Measurements from ENCODE around the gene C9orf78.

The C9orf78 gene

DNA sequence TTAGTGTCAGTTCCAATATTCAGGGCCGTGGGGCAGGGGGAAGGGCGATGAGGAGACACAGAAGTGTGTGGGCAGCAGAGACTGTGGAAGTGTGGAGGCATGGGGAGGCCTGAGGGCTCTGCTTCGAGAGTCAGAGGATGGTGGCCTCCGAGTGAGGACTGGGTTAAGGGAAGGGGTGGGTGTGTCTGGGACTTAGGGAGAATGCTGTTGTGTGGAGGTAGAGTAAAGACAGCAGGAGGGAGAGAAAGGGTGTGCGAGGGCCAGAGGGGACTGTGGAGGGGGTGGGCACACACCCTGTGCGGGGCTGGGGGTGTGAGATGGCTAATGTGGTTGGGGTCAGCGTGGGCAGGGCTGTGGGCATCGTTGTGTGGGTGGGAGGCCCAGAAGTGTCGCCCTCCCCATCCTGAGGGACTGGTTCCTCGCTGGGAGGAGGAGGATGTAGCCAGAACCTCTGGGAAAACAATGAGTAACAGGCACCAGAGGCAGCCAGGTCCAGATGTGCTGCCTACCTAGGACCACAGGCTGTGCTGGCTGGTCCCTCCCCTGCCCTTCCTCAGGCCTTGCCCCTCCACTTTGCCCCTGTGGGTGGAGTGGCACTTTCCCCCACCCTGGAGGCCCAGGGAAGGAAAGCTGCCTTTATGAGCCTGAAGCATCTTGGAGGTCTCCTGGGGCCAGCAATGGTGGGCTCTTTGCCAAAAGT lies 4.4 kb upstream of the C9orf78 start:
- DNase-seq (ENCODE audit: low read depth), result no peak

DNA sequence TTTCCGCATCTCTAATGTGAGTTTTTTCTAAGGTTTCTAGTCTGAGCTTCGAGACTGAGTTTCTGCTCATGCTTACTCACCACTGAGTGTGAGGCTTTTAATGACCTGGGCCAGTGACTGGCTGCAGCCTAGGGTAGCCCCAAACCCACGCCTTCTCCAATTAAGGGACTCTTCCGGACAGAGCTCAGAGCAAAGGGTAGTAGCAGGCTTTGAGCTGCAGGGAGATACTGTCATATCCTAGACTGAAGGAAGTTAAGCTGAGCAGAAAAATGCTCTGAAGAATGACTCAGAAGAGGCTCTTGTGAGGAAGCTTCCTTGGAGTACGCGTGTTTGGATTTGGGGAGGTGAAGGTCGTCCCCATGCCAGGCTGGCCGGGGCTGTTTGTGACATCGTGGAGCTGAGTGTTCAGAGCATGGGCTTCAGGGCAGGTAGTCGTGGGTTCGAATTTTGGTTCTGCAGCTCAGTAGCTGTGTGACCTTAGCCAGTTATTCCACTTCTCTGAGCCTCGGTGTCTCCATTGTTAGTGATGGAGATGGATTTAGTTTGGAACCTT lies 3.7 kb upstream of the C9orf78 start:
- peak; percentile 91 for DNase-seq (ENCODE audit: low read depth)

DNA sequence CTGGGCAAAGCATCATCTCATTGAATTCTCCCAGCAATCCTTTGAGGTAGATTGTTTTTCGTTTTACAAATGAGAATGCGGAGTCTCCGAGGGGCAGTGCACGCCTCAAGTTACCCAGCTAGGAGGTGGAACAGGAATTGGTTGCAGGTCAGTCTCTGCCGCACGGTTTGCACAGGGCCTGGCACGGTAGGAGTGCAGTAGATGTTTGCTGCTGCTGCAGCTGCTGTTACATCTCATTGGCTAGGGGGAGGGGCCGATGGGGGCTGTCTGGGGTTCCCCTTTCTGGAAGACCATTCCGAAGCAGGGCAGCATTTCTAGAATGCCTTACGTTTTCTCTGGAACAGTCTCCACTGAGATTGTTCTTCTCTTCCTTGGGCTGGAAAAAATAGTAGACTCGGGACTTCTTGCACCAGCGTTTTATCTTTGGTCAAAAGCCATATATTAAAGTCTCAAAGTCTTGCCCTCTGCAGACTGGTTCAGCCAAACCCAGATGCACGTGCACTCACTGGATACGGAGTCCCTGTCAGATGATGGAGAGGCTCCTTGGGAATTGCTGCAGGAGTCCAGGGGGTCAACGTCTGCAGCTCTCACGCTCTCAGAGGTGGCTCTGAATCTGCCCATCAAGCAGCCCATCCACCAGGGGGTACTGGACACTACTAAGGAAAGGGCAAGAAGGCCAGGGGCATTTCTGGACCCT lies 1.4 kb upstream of the C9orf78 start:
- DNase-seq (ENCODE audit: low read depth), result no peak

DNA sequence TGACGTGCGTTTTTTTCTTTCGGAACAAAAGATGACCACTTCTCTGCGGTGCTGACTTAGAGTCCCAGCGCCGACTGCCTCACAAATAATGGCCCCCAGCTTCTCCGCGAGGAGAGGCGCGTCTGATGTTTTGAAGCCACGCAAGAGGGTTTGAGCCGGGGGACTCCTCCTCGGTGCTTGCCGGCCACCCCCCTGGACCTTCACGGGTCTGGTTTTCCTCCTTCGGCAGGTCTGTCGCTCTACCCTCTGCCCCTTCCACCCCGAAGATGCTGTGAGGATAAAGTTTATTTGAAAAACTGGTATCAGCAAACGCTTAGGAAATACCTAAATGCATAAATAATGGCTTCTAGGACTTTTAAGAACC lies 767 bp upstream of the C9orf78 start:
- no peak for DNase-seq (ENCODE audit: low read depth)

DNA sequence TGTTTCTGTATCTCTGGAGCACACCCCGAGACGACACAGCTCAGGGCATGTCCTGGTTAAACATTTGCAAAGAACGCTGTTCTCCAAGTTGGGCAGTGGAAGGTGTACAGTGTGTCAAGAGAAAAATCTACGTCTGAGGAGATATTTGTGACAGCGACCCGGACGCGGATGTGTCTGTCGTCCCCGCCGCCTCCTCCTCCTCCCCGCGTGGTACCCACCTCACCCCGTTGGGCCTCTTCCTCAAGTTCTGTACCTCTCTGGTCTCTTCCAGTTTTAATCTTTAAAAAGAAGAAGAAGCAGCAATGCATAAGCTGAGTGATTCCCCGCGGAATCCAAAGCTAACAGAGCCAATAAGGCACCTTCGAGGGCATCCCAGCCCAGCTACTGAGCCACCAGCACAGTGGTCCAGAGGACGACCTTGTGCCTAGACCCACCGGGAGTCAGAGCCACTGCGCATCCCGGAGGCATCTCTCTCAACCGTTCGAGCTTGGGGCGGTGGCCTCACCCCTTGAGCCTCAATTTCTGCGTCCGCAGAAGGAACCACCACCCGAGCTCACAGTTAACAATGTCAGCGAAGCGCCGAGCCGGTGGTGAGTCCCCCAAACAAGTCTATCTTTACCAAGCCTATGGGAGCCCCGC lies 467 bp downstream of the C9orf78 start:
- no peak for DNase-seq (ENCODE audit: low read depth)

DNA sequence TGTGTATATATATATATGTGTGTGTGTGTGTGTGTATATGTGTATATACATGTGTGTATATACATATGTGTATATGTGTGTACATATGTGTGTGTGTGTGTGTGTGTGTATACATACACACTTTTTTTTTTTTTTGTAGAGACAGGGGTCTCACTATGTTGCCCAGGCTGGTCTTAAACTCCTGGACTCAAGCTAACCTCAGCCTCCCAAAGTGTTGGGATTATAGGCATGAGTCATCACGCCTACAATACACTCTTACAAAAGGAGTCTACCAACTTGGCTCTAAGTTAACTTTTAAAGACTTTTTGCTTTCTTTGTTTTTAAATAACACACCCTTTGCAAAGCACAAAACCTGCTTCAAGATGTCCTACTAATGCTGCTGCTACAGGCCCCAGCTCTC lies 2.1 kb downstream of the C9orf78 start:
- no peak for DNase-seq (ENCODE audit: low read depth)

DNA sequence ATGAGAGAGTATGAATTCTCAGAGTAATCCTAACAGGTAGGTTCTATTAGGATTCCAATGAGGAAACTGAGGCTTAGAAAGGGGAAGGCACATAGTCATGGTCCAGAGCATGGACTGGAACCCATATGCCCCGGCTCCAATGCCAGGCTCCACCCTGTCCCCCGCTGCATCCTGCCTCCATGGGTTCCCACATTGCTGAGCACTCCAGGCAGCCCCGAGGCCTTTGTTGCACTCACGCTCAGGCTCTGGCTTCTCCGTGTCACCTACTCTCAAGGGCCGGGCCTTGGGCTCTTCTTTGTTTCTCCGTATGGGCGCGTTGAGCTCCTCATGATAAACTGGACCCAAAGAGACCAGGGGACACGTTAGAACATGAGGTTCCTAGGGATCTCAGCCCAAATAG lies 6.1 kb downstream of the C9orf78 start:
- DNase-seq (ENCODE audit: low read depth), result no peak

DNA sequence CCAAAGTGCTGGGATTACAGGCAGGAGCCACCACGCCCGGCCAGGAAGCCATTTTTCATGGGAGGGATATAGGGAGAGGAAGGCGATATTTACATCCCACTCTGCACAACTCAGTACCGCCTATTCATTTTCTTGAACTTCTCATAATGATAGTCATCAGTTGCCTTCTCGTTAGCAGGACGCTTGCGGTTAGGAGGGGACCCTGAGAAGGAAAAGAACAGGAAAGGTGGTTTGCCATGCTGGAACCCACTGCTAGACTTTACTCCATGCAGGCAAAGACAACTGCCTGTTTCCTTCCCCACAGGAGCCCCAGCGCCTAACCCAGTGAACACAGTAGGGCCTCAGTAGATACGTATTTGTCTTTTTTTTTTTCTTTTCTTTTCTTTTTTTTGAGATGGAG lies 7.0 kb downstream of the C9orf78 start:
- DNase-seq (ENCODE audit: low read depth), result no peak

DNA sequence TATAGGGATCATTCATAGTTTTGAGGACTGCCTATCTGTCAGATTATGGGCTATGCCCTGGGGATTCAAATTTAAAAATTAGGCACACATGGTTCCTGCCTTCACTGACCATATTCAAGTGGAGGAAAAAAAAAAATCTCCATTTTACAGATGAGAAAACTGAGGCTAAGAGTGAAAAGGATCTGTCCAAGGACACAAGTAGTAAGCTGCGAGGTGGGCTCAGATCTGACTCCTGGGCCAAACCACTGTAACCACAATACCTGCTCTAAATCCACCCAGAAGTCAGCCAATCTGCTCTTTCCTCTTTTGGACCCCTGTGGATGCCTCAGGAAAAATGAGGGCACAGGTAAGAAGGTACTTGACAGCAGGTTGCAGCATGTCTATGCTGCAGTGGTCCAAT lies 8.3 kb downstream of the C9orf78 start:
- no peak for DNase-seq (ENCODE audit: low read depth)

DNA sequence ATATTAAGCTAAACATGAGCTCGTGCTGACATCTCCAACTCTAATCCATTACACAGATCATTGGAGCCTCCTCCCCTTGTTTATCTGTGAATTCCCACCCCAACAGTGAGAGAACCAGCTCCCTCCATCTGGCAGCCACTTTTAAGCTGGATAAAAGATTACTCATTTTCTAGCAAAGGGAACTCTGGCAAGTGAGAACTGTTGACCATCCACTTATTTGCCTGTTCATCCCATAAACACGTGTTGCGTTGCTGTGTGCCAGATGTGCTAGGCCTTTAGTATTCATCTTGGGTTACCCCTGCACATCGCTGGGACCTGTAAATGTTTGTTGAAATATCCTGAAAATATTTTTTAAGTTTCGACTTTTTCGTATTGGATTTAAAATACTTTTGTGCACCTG lies 8.7 kb downstream of the C9orf78 start:
- DNase-seq (ENCODE audit: low read depth), result no peak

DNA sequence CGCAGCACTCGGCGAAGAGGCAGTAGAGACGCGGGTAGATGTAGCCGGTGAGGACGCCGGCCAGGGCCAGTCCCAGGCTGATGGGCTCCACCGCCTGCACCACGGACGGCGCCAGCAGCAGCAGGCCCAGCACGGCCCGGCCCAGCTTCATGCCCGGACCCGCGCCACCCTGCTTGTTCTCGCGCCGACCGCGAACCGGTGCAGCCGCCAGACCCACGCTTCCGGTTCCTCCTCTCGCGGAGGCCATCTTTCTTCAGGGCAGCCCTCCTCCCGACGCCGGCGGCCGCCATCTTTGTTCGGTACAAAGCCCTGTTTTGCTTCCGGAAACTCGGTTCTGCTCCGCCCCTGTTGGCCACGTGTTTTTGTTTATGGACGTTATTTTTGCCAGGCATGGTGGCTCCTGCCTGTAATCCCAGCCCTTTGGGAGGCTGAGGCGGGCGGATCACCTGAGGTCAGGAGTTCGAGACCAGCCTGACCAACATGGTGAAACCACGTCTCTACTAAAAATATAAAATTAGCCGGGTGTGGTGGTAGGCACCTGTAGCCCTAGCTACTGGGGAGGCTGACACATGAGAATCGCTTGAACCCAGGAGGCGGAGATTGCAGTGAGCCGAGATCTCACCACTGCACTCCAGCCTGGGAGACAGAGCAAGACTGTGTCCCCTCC lies 11.0 kb downstream of the C9orf78 start, which contains the start of gene TOR1A:
Gene TOR1A, minus strand, starts transcription at position 202 of the 667 bp plus-strand sequence. Its CDS starts 51 bp downstream, at position 151.
- DNase-seq (ENCODE audit: low read depth), result peak; percentile 70

DNA sequence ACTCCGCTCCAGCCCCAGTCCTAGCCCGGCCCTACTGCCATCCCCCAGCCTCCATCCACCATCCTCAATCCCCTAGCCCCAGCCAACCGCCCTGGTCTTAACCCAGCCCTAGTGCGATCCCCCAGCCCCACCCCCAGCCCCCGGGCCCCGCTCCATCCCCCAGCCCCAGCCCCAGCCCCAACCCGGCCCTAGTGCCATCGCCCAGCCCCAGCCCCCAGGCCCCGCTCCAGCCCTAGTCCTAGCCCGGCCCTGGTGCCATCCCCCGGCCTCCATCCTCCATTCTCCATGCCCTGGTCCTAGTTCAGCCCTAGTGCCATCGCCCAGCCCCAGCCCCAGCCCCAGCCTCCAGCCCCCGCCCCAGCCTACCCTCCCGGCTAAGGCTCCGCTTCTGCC lies 11.5 kb downstream of the C9orf78 start:
- DNase-seq (ENCODE audit: low read depth), result no peak

DNA sequence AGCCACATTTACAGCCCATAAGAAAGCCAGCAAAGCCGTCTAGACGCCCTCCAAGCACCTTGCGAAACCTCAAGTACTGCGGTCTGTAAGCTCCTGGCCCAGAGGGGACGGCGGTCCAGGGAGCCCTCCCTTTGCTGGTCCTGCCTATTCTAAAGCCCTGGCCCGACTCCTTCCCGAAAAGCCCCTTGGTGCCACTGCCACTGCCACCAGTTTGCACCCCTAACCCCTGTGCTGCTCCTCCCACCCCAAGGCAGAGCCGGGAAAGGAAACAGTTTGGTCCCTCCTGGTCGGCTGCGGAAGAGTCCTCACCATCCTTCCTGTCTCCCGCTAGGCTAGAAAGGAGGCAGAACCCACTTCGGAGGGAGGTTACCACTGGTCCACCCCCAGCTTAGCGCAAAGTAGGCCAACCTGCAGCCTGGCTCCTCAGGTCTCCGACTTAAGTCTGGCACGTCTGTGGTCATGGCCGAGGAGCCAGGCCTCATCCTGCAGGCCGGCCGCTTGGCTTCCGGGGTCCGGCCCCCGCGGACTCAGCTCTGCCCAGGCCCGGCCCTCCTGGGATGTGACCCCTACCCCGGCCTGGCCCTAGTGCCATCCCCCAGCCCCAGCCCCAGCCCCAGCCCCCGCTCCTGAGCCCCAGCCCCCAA lies 12.1 kb downstream of the C9orf78 start:
- DNase-seq (ENCODE audit: low read depth), result no peak

DNA sequence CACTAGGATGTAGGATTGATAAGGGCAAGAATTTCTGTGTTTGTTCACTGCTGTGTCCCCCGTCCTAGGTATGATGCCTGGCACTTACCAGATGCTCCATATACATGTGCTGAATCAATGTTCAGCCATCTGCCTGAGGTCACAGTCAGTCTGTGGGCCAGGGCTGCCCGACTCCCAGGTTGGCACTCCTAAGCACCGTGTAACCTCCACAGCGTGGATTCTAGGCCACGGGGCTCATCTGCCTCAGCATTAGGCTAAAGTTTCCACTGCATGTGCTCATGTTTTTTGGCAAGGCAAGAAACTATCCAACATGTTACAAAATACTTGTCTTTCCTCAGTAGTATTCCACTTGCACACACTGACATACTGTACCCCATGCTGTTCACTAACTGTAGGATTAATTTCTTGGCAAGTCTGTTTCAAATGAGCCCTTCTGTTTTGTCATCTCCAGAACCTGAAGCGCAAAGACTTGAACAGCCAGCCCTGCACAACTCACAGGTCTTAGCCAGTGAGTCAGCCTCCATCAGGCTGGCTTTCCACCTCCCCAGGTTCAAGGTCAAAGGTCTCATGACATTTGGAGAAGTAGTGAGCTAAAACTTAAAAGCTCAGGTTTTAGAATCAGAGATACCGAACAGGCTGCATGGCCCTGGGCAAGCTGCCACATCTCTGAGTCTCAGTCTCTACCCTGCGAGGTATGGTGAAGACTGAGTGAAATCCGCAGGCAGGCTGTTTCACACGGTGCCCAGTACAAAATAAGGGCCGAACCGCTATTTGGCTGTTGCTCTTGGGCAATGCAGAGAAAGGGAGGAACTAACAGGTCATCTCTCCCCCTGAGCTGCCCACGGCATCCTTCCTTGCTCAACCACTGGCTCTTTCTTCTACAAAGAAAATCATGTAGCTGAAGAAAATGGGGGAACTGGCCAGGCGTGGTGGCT lies 18.3 kb downstream of the C9orf78 start:
- no peak for DNase-seq (ENCODE audit: low read depth)

DNA sequence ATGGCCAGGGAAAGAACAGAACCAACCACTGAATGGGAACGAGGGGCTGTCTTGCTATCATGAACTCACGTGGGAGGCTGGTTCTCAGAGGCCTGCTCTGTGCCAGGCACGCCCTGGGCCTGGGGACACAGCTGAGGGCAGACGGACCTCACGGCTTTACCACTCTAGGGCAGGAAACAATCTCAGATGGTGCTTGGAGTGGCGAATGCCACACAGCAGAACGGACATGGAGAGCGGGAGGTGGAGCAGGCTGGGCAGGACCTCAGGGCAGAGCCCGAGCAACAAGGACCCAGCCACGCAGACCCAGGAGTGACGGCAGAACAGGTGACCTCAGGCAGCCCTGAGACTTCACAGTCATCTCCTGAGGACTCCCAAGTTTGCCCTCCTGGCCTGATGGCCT lies 19.8 kb downstream of the C9orf78 start:
- DNase-seq (ENCODE audit: low read depth), result no peak

DNA sequence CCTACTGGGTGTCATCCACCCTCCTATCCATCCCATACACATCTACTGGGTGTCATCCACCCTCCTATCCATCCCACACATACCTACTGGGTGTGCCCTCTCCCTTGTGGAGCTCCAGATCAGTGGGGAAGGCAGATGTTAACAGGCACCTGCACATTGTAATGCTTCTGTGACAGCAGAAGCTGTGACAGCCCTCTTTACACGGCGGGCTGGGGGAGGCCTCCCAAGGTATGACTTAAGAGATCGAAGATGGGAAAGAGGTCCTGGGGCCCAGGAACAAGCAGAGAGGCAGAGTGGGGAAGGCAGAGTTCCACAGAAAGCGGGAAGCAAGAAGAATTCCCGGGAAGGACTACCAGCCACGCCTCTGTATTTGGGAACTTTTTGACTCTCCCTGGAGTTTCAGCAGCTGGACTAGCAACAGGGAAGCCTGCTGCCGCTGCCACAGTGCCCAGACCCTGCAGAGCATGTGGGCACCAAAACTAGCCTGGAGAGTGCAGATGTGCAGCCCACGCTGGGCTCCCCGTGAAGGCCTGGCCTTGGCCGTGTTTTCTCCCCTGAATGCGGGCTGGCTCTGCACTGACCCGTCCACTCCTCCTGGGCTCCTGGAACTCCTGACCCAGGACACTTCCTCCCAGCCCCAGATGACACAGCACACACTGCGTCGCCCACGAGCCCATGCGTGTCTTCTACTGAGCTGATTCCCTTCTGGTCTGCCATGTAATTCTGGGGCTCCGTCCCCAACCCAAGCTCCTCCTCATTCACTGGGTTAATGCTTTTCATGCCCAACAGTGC lies 20.4 kb downstream of the C9orf78 start:
- DNase-seq (ENCODE audit: low read depth), result no peak

DNA sequence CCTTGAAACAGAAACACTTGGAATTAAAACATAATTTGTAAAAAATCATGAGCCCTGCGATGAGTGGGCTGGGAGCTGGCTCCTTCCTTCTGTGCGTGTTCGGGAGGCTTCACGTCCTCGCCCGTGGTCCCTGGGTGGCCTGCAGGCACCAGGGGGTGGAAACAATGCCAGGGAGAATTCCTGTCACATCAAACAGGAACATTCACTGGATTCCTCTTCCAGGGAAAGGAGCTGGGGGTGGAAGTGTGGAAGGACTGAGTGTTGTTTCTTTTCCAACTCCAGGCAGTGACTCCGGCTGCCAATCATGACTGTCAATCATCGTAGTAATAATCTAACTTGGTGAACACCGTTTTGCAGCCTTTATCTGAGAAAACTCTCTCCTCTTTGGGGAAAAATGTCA lies 21.4 kb downstream of the C9orf78 start:
- no peak for DNase-seq (ENCODE audit: low read depth)

DNA sequence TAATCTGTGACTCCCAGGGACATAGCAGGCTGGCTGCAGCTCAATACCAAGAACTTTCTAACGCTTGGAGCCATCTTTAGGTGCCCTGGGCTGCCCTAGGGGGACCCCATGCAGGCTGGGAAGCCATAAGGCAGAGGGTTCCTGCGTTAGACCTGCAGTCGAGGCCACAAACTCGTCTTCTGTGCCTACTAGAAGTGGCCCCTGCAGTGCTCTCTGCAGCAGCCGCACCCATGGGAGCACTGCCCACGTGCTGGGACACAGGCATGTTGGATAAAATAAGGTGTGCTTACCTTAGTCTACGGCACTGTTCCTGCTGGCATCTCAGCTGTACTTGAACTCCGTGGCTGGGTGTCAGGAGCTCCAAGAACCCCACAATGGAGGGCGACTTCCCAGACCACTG lies 22.7 kb downstream of the C9orf78 start:
- no peak for DNase-seq (ENCODE audit: low read depth)

DNA sequence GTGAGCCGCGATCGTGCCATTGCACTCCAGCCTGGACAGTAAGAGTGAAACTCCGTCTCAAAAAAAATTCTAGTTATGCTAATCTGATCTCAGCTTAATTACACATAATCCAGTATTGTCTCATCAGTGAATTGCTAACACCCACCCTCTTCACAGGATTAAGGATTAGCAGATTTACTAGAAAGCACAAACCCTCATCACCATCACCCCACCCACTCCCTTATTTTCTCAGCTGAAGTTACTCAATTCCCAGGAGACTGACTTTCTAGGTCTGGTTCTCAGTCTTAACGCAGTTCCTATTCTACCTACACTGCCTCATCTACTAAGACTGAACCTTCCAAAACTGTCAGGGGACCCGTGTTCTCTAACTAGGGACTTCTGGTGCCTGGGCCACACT lies 23.1 kb downstream of the C9orf78 start:
- DNase-seq (ENCODE audit: low read depth), result no peak

DNA sequence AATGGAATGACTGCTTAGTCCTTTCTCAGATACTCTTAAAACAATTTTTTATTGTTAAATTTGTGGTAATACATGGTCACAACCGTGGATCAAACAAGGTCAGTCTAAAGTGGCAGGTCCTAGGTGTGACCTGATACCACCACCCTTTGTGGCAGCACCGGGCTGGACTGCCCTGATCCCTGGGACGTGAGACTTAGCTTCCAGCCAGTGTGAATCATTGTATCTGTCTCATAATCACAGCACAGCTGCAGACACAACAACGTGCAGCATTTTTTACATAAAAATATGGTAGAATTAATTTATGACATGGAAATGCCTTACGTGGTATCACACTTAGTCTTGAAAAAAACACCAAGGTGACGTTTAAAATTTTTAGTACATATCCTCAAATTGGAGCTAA lies 24.3 kb downstream of the C9orf78 start:
- DNase-seq (ENCODE audit: low read depth), result no peak

Measured in GM04503 (cell line).